HEK293 (cell line): Measurements from ENCODE around the gene TLR8.

ENCODE experiments used
- ELK4 ChIP-seq: IDR thresholded peaks from 2 replicates; pipeline ENCODE4 v1.6.1; 2011; ENCODE audit warnings: mild to moderate bottlenecking, low read depth, low read length, borderline replicate concordance
- ZBTB20 ChIP-seq: fragments of 450-650 bp; formaldehyde crosslinking; IDR thresholded peaks from 2 replicates; pipeline ENCODE4 v1.5.1; 2016; ENCODE audit warnings: missing biosample characterization, missing genetic modification characterization
- ZBTB26 ChIP-seq: fragments of 450-650 bp; formaldehyde crosslinking; optimal IDR thresholded peaks from 2 replicates; pipeline ENCODE3; 2016; ENCODE audit warnings: missing biosample characterization, mild to moderate bottlenecking, missing genetic modification characterization
- ZNF311 ChIP-seq: fragments of 450-650 bp; formaldehyde crosslinking; IDR thresholded peaks from 2 replicates; pipeline ENCODE4 v1.5.1; 2017; ENCODE audit warnings: missing biosample characterization, missing genetic modification characterization, borderline replicate concordance
- ZNF362 ChIP-seq: fragments of 450-650 bp; formaldehyde crosslinking; IDR thresholded peaks from 2 replicates; pipeline ENCODE4 v1.5.1; 2016; ENCODE audit warnings: missing biosample characterization, missing genetic modification characterization
- ZNF837 ChIP-seq: fragments of 450-650 bp; formaldehyde crosslinking; IDR thresholded peaks from 2 replicates; pipeline ENCODE4 v1.5.1; 2016; ENCODE audit warnings: missing biosample characterization, missing genetic modification characterization
- ZNF843 ChIP-seq: fragments of 450-650 bp; formaldehyde crosslinking; IDR thresholded peaks from 2 replicates; pipeline ENCODE4 v1.5.1; 2016; ENCODE audit warnings: missing biosample characterization, missing genetic modification characterization
- ZSCAN30 ChIP-seq: fragments of 450-650 bp; IDR thresholded peaks from 2 replicates; pipeline ENCODE4 v1.5.1; 2018; ENCODE audit warnings: missing biosample characterization, mild to moderate bottlenecking, missing genetic modification characterization, moderate library complexity
- TF ChIP-seq, protein P1 (sequence below): fragments of 450-650 bp; formaldehyde crosslinking; IDR thresholded peaks from 2 replicates; pipeline ENCODE4 v1.5.1; 2016; ENCODE audit warnings: missing biosample characterization, missing genetic modification characterization
- TF ChIP-seq, protein P2 (sequence below): fragments of 450-650 bp; formaldehyde crosslinking; IDR thresholded peaks from 2 replicates; pipeline ENCODE4 v1.5.1; 2016; ENCODE audit warnings: missing biosample characterization, missing genetic modification characterization
- TF ChIP-seq, protein P3 (sequence below): fragments of 450-650 bp; formaldehyde crosslinking; IDR thresholded peaks from 2 replicates; pipeline ENCODE4 v1.5.1; 2016; ENCODE audit warnings: missing biosample characterization, missing genetic modification characterization

DNA sequence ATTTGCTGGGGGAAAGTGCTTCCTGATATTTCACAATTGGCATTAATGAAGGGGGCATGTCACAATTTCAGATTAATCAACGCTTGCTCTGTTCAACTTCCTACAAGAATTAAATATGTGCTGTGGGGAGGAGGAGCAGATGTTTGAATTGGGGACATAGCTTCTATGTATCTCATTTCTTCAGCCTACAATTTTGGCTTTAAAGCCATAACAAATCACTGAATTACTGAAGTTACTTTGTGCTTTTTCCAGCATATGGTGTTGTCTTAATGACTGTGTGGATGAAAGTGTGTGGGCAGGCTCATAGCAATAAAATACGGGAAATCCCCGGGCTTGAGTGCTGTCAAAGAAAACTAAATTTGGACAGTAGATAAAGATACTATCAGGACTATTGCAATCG lies 38.7 kb upstream of the TLR8 start:
- TF ChIP-seq, protein P1, sequence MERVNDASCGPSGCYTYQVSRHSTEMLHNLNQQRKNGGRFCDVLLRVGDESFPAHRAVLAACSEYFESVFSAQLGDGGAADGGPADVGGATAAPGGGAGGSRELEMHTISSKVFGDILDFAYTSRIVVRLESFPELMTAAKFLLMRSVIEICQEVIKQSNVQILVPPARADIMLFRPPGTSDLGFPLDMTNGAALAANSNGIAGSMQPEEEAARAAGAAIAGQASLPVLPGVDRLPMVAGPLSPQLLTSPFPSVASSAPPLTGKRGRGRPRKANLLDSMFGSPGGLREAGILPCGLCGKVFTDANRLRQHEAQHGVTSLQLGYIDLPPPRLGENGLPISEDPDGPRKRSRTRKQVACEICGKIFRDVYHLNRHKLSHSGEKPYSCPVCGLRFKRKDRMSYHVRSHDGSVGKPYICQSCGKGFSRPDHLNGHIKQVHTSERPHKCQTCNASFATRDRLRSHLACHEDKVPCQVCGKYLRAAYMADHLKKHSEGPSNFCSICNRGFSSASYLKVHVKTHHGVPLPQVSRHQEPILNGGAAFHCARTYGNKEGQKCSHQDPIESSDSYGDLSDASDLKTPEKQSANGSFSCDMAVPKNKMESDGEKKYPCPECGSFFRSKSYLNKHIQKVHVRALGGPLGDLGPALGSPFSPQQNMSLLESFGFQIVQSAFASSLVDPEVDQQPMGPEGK (tag by site-specific recombination): no peak
- TF ChIP-seq, protein P2, sequence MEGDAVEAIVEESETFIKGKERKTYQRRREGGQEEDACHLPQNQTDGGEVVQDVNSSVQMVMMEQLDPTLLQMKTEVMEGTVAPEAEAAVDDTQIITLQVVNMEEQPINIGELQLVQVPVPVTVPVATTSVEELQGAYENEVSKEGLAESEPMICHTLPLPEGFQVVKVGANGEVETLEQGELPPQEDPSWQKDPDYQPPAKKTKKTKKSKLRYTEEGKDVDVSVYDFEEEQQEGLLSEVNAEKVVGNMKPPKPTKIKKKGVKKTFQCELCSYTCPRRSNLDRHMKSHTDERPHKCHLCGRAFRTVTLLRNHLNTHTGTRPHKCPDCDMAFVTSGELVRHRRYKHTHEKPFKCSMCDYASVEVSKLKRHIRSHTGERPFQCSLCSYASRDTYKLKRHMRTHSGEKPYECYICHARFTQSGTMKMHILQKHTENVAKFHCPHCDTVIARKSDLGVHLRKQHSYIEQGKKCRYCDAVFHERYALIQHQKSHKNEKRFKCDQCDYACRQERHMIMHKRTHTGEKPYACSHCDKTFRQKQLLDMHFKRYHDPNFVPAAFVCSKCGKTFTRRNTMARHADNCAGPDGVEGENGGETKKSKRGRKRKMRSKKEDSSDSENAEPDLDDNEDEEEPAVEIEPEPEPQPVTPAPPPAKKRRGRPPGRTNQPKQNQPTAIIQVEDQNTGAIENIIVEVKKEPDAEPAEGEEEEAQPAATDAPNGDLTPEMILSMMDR: no peak
- no peak for TF ChIP-seq ZNF837 (tag by site-specific recombination)
- TF ChIP-seq ZNF843 (tag by site-specific recombination): no peak
- no peak for TF ChIP-seq ZNF311
- TF ChIP-seq ZBTB20: no peak
- TF ChIP-seq, protein P3, sequence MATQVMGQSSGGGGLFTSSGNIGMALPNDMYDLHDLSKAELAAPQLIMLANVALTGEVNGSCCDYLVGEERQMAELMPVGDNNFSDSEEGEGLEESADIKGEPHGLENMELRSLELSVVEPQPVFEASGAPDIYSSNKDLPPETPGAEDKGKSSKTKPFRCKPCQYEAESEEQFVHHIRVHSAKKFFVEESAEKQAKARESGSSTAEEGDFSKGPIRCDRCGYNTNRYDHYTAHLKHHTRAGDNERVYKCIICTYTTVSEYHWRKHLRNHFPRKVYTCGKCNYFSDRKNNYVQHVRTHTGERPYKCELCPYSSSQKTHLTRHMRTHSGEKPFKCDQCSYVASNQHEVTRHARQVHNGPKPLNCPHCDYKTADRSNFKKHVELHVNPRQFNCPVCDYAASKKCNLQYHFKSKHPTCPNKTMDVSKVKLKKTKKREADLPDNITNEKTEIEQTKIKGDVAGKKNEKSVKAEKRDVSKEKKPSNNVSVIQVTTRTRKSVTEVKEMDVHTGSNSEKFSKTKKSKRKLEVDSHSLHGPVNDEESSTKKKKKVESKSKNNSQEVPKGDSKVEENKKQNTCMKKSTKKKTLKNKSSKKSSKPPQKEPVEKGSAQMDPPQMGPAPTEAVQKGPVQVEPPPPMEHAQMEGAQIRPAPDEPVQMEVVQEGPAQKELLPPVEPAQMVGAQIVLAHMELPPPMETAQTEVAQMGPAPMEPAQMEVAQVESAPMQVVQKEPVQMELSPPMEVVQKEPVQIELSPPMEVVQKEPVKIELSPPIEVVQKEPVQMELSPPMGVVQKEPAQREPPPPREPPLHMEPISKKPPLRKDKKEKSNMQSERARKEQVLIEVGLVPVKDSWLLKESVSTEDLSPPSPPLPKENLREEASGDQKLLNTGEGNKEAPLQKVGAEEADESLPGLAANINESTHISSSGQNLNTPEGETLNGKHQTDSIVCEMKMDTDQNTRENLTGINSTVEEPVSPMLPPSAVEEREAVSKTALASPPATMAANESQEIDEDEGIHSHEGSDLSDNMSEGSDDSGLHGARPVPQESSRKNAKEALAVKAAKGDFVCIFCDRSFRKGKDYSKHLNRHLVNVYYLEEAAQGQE (tag by site-specific recombination): no peak
- TF ChIP-seq ZSCAN30 (tag by site-specific recombination): no peak
- no peak for TF ChIP-seq ZNF362
- TF ChIP-seq ZBTB26: no peak
- no peak for TF ChIP-seq ELK4
